ENCODE measurements around the gene LYRM9. TPM values are rescaled to one million over a fixed set of nuclear protein-coding genes. Genes with fewer than 3 reads are reported as not detected.
"Not testable (repeated sequence)": the region's sequence is repeated elsewhere in the genome, so short reads cannot be mapped to it uniquely, and the experiment has no call there.

LYRM9 gene
- polyA plus RNA-seq, 1 donor (not counting 4 experiments of a cell fraction or from before 2014, with no cell fraction given) = 3.0 TPM

GRCh38 chr17:27845264-27846041, 47.7 kb downstream of the LYRM9 start:
- Histone ChIP-seq H3K9me3 (ENCODE audit: control insufficient read depth, low read depth, low read length) (no peaks in the 10 kb centered on the region), H3K27ac (ENCODE audit: control insufficient read depth, insufficient read depth, low read length) (no peak overlapping the region), H3K79me2 (ENCODE audit: control insufficient read depth, insufficient read depth, low read length) (no peaks in the 10 kb centered on the region), H3K27me3 (ENCODE audit: control insufficient read depth, extremely low read depth, insufficient read depth, low read length) (peaks cover 20% of the 10 kb centered on the region), H2AFZ (ENCODE audit: control insufficient read depth, low read length) (no peak overlapping the region), H3K9me1 (ENCODE audit: control insufficient read depth, extremely low read depth, insufficient read depth, low read length) (no peaks in the 10 kb centered on the region), H3K4me3 (ENCODE audit: control insufficient read depth in 2 of 3, extremely low read depth in 1 of 3, insufficient read depth in 2 of 3, low read depth in 1 of 3, low read length in 3 of 3) (no peak overlapping the region), H3K4me1 (ENCODE audit: control insufficient read depth, extremely low read depth, insufficient read depth, low read length) (no peaks in the 10 kb centered on the region), H3K4me2 (ENCODE audit: control insufficient read depth, extremely low read depth, insufficient read depth, low read depth, low read length) (no peak overlapping the region), H4K20me1 (ENCODE audit: control insufficient read depth, extremely low read depth, insufficient read depth, low read length) (no peaks in the 10 kb centered on the region), H3K9ac (ENCODE audit: control insufficient read depth, extremely low read depth, insufficient read depth, low read length) (no peak overlapping the region), H3K36me3 (ENCODE audit: control insufficient read depth in 2 of 2, extremely low read depth in 1 of 2, insufficient read depth in 2 of 2, low read length in 2 of 2) (no peaks in the 10 kb centered on the region)
- no peak for DNase-seq (ENCODE audit: low read depth, low spot score)
- no peak for FAIRE-seq
- TF ChIP-seq CTCF (optimal IDR thresholded peaks at IDR 0.05 in 1 of 3, IDR thresholded peaks at IDR 0.05 in 1 of 3, conservative IDR thresholded peaks at IDR 0.05 in 1 of 3; ENCODE audit: extremely low read depth in 1 of 3, insufficient read depth in 2 of 3, low read length in 3 of 3) = no peak
- no peak for TF ChIP-seq EZH2 (IDR thresholded peaks at IDR 0.05; ENCODE audit: low read length)
- dilution Hi-C loops (cut with MboI; ENCODE audit: extremely low pct_ligation_motif_present, low sequenced_read_pairs) = no loop called here

GRCh38 chr17:27840688-27841087, 52.5 kb downstream of the LYRM9 start:
- dilution Hi-C loops (cut with MboI; ENCODE audit: extremely low pct_ligation_motif_present, low sequenced_read_pairs) = no loop called here
- H3K4me3 ChIP-seq (ENCODE audit: control insufficient read depth in 2 of 3, extremely low read depth in 1 of 3, insufficient read depth in 2 of 3, low read depth in 1 of 3, low read length in 3 of 3) = no peak overlapping the region
- no peaks in the 10 kb centered on the region for H3K9me3 ChIP-seq (ENCODE audit: control insufficient read depth, low read depth, low read length)
- DNase-seq (ENCODE audit: low read depth, low spot score) = no peak
- H3K9me1 ChIP-seq (ENCODE audit: control insufficient read depth, extremely low read depth, insufficient read depth, low read length) = no peaks in the 10 kb centered on the region
- peaks cover 6% of the 10 kb centered on the region for H3K27me3 ChIP-seq (ENCODE audit: control insufficient read depth, extremely low read depth, insufficient read depth, low read length)
- TF ChIP-seq EZH2 (IDR thresholded peaks at IDR 0.05; ENCODE audit: low read length) = no peak
- TF ChIP-seq CTCF (optimal IDR thresholded peaks at IDR 0.05 in 1 of 3, IDR thresholded peaks at IDR 0.05 in 1 of 3, conservative IDR thresholded peaks at IDR 0.05 in 1 of 3; ENCODE audit: extremely low read depth in 1 of 3, insufficient read depth in 2 of 3, low read length in 3 of 3) = no peak
- no peak overlapping the region for H3K4me2 ChIP-seq (ENCODE audit: control insufficient read depth, extremely low read depth, insufficient read depth, low read depth, low read length)
- no peaks in the 10 kb centered on the region for H3K79me2 ChIP-seq (ENCODE audit: control insufficient read depth, insufficient read depth, low read length)
- no peaks in the 10 kb centered on the region for H3K36me3 ChIP-seq (ENCODE audit: control insufficient read depth in 2 of 2, extremely low read depth in 1 of 2, insufficient read depth in 2 of 2, low read length in 2 of 2)
- H3K4me1 ChIP-seq (ENCODE audit: control insufficient read depth, extremely low read depth, insufficient read depth, low read length) = no peaks in the 10 kb centered on the region
- FAIRE-seq = no peak
- H3K9ac ChIP-seq (ENCODE audit: control insufficient read depth, extremely low read depth, insufficient read depth, low read length) = no peak overlapping the region
- H2AFZ ChIP-seq (ENCODE audit: control insufficient read depth, low read length) = no peak overlapping the region
- H4K20me1 ChIP-seq (ENCODE audit: control insufficient read depth, extremely low read depth, insufficient read depth, low read length) = no peaks in the 10 kb centered on the region
- no peak overlapping the region for H3K27ac ChIP-seq (ENCODE audit: control insufficient read depth, insufficient read depth, low read length)

GRCh38 chr17:27840406-27840678, 52.8 kb downstream of the LYRM9 start:
- H3K9ac ChIP-seq (ENCODE audit: control insufficient read depth, extremely low read depth, insufficient read depth, low read length); H3K79me2 ChIP-seq (ENCODE audit: control insufficient read depth, insufficient read depth, low read length); dilution Hi-C loops (cut with MboI; ENCODE audit: extremely low pct_ligation_motif_present, low sequenced_read_pairs); DNase-seq (ENCODE audit: low read depth, low spot score); H3K9me3 ChIP-seq (ENCODE audit: control insufficient read depth, low read depth, low read length); H3K9me1 ChIP-seq (ENCODE audit: control insufficient read depth, extremely low read depth, insufficient read depth, low read length); H2AFZ ChIP-seq (ENCODE audit: control insufficient read depth, low read length); H4K20me1 ChIP-seq (ENCODE audit: control insufficient read depth, extremely low read depth, insufficient read depth, low read length); H3K4me1 ChIP-seq (ENCODE audit: control insufficient read depth, extremely low read depth, insufficient read depth, low read length); H3K36me3 ChIP-seq (ENCODE audit: control insufficient read depth in 2 of 2, extremely low read depth in 1 of 2, insufficient read depth in 2 of 2, low read length in 2 of 2); H3K4me2 ChIP-seq (ENCODE audit: control insufficient read depth, extremely low read depth, insufficient read depth, low read depth, low read length); H3K27ac ChIP-seq (ENCODE audit: control insufficient read depth, insufficient read depth, low read length); H3K4me3 ChIP-seq (ENCODE audit: control insufficient read depth in 2 of 3, extremely low read depth in 1 of 3, insufficient read depth in 2 of 3, low read depth in 1 of 3, low read length in 3 of 3); H3K27me3 ChIP-seq (ENCODE audit: control insufficient read depth, extremely low read depth, insufficient read depth, low read length): not testable (repeated sequence)
- FAIRE-seq = peak; percentile 99
